Tibial nerve (tissue), 4 donors: ENCODE measurements around the gene SMU1. TPM values are rescaled to one million over a fixed set of nuclear protein-coding genes. Genes with fewer than 3 reads are reported as not detected.
A peak's percentile ranks its signal among the peaks of the same experiment; 100 is the strongest.
"Not testable (repeated sequence)": the region's sequence is repeated elsewhere in the genome, so short reads cannot be mapped to it uniquely, and the experiment has no call there.

ENCODE experiments used
- DNase-seq, 2 donors: peaks; one replicate each; pipeline ENCODE4 v3.0.0-alpha.2; 2019; ENCODE audit warnings: low spot score in 2 of 2
- H3K27ac ChIP-seq, 4 donors: fragments of 200-600 bp; sonication (generic) in 3 of 4; one replicate each; pipeline ENCODE4 v1.5.1; 2017 to 2019; ENCODE audit warnings: mild to moderate bottlenecking in 1 of 4
- H3K27me3 ChIP-seq, 2 donors: fragments of 200-600 bp; sonication (generic) in 1 of 2; one replicate each; pipeline versions ENCODE4 v1.5.1 to v1.6.0; 2017 to 2019
- H3K36me3 ChIP-seq, 3 donors: fragments of 200-600 bp; sonication (generic); one replicate each; pipeline ENCODE4 v1.5.1; 2018 to 2019
- H3K4me1 ChIP-seq, 4 donors: fragments of 200-600 bp; sonication (generic) in 3 of 4; one replicate each; pipeline ENCODE4 v1.5.1; 2017 to 2019
- H3K4me3 ChIP-seq, 4 donors: fragments of 200-600 bp; sonication (generic) in 3 of 4; one replicate each; pipeline ENCODE4 v1.5.1; 2017 to 2019; ENCODE audit warnings: mild to moderate bottlenecking in 1 of 4, moderate library complexity in 1 of 4
- H3K9me3 ChIP-seq, 4 donors: fragments of 200-600 bp; sonication (generic) in 3 of 4; one replicate each; pipeline ENCODE4 v1.5.1; 2017 to 2019
- CTCF ChIP-seq, 5 experiments: fragments of 200-600 bp in 3 of 5; fragments of 450-650 bp in 2 of 5; sonication (generic) in 3 of 5; IDR thresholded peaks; one replicate each; pipeline ENCODE4 v1.5.1; 2016 to 2019; ENCODE audit warnings: antibody characterized with exemption in 5 of 5, mild to moderate bottlenecking in 3 of 5, moderate library complexity in 2 of 5
- EP300 ChIP-seq, 2 donors: sonication (generic); formaldehyde crosslinking; IDR thresholded peaks; one replicate each; pipeline ENCODE4 v1.6.1; 2017; ENCODE audit warnings: antibody characterized with exemption in 2 of 2, mild to moderate bottlenecking in 1 of 2
- POLR2A ChIP-seq, 2 donors: fragments of 450-650 bp; IDR thresholded peaks; one replicate each; pipeline ENCODE4 v1.6.1; 2017; ENCODE audit warnings: antibody characterized with exemption in 2 of 2, mild to moderate bottlenecking in 2 of 2, moderate library complexity in 2 of 2
- WGBS, 2 donors: methylation state at CpG; one replicate each; pipeline ENCODE4 v1.1.5; 2018; 5-methylcytosine and 5-hydroxymethylcytosine counted together
- total RNA-seq, 4 donors: library from RNA; depleted of rRNA; stranded (reverse); fragments of >200 nt; gene quantifications; one replicate each; pipeline ENCODE4 v1.1.0, GENCODE V29; 2016

SMU1 gene
- total RNA-seq, 4 donors from 2014 or later: 15.1 to 19.9 (median 16.8) TPM

GRCh38 chr9:33013962-33014664 is 62.4 kb downstream of the SMU1 start:
- H3K27me3 ChIP-seq: no peaks in the 10 kb centered on the region
- WGBS, 2 donors: 81 to 82% methylated on average over 2 of the region's 2 CpGs
- H3K27ac ChIP-seq: no peak overlapping the region
- no peak overlapping the region for H3K4me3 ChIP-seq
- no peaks in the 10 kb centered on the region for H3K4me1 ChIP-seq
- DNase-seq: no peak
- peaks cover 0 to 10% (median 0%) of the 10 kb centered on the region in 3 donors for H3K36me3 ChIP-seq
- TF ChIP-seq CTCF (IDR thresholded peaks at IDR 0.05) (no peak), POLR2A (IDR thresholded peaks at IDR 0.05) (no peak), EP300 (IDR thresholded peaks at IDR 0.05) (no peak)
- no peaks in the 10 kb centered on the region for H3K9me3 ChIP-seq

- TF ChIP-seq POLR2A (IDR thresholded peaks at IDR 0.05): no peak
- TF ChIP-seq EP300 (IDR thresholded peaks at IDR 0.05): no peak
- TF ChIP-seq CTCF (IDR thresholded peaks at IDR 0.05): no peak
- H3K4me3 ChIP-seq: no peak overlapping the region
- 73 to 77% methylated on average over 3 of the region's 3 CpGs for WGBS, 2 donors
- no peaks in the 10 kb centered on the region for H3K36me3 ChIP-seq
- H3K9me3 ChIP-seq: no peaks in the 10 kb centered on the region
- H3K27ac ChIP-seq: no peak overlapping the region
- H3K4me1 ChIP-seq: no peaks in the 10 kb centered on the region
- no peak for DNase-seq
- no peaks in the 10 kb centered on the region for H3K27me3 ChIP-seq
Observed at GRCh38 chr9:33012328-33013069, 64.0 kb downstream of the SMU1 start.

- no peak for DNase-seq
- no peak overlapping the region for H3K27ac ChIP-seq
- no peak for TF ChIP-seq POLR2A (IDR thresholded peaks at IDR 0.05)
- TF ChIP-seq EP300 (IDR thresholded peaks at IDR 0.05): no peak
- no peak for TF ChIP-seq CTCF (IDR thresholded peaks at IDR 0.05)
- H3K4me3 ChIP-seq: no peak overlapping the region
- WGBS, 2 donors: 80 to 81% methylated on average over 3 of the region's 3 CpGs
- no peaks in the 10 kb centered on the region for H3K9me3 ChIP-seq
- H3K27me3 ChIP-seq: no peaks in the 10 kb centered on the region
- H3K36me3 ChIP-seq: no peaks in the 10 kb centered on the region
- no peaks in the 10 kb centered on the region for H3K4me1 ChIP-seq
Observed at GRCh38 chr9:33011831-33012230, 64.6 kb downstream of the SMU1 start.

- H3K36me3 ChIP-seq: no peaks in the 10 kb centered on the region
- no peaks in the 10 kb centered on the region for H3K27me3 ChIP-seq
- no peak overlapping the region for H3K4me3 ChIP-seq
- no peak for TF ChIP-seq CTCF (IDR thresholded peaks at IDR 0.05)
- no peak for TF ChIP-seq EP300 (IDR thresholded peaks at IDR 0.05)
- TF ChIP-seq POLR2A (IDR thresholded peaks at IDR 0.05): no peak
- H3K4me1 ChIP-seq: no peaks in the 10 kb centered on the region
- DNase-seq: no peak
- no peaks in the 10 kb centered on the region for H3K9me3 ChIP-seq
- H3K27ac ChIP-seq: no peak overlapping the region
- WGBS, 2 donors: 85 to 89% methylated on average over 4 of the region's 4 CpGs
Observed at GRCh38 chr9:33007755-33008154, 68.7 kb downstream of the SMU1 start.

GRCh38 chr9:33005335-33005734 is 71.1 kb downstream of the SMU1 start:
- not testable (repeated sequence) for H3K36me3 ChIP-seq, H3K4me3 ChIP-seq, DNase-seq, H3K27ac ChIP-seq, H3K27me3 ChIP-seq, H3K9me3 ChIP-seq
- H3K4me1 ChIP-seq: peaks cover 0 to 12% (median 2%) of the 10 kb centered on the region in 4 donors

- WGBS, 2 donors: 10 to 16% methylated on average over 12 of the region's 12 CpGs
- H3K36me3 ChIP-seq: peaks cover 0 to 20% (median 7%) of the 10 kb centered on the region in 3 donors
- not testable (repeated sequence) for H3K27me3 ChIP-seq
Observed at GRCh38 chr9:33000682-33001055, 75.8 kb downstream of the SMU1 start.

More at GRCh38 chr9:33000682-33001055, 75.8 kb downstream of the SMU1 start:
- peak overlapping the region; percentile 85 to 94 (median 90) for H3K27ac ChIP-seq
- H3K4me1 ChIP-seq: peaks cover 0 to 27% (median 6%) of the 10 kb centered on the region in 4 donors
- not testable (repeated sequence) for DNase-seq, H3K9me3 ChIP-seq
- H3K4me3 ChIP-seq: peak overlapping the region; percentile 78 to 96 (median 86)
